GM12864 (cell line): ENCODE measurements around the gene MANSC4.

Experiments used
- DNase-seq: peaks from one replicate; pipeline ENCODE4 v3.0.0-alpha.2; 2011; ENCODE audit warnings: low read depth
- H3K4me3 ChIP-seq: 2 replicates; pipeline ENCODE4 v1.5.1; 2011; ENCODE audit warnings: mild to moderate bottlenecking, low read depth, low read length, control low read depth
- CTCF ChIP-seq: IDR thresholded peaks from 2 replicates; pipeline ENCODE4 v1.5.1; 2011; ENCODE audit warnings: low read depth, mild to moderate bottlenecking, moderate library complexity, low read length, control low read depth, inconsistent platforms; ENCODE audit errors: missing control alignments

The MANSC4 gene

DNA sequence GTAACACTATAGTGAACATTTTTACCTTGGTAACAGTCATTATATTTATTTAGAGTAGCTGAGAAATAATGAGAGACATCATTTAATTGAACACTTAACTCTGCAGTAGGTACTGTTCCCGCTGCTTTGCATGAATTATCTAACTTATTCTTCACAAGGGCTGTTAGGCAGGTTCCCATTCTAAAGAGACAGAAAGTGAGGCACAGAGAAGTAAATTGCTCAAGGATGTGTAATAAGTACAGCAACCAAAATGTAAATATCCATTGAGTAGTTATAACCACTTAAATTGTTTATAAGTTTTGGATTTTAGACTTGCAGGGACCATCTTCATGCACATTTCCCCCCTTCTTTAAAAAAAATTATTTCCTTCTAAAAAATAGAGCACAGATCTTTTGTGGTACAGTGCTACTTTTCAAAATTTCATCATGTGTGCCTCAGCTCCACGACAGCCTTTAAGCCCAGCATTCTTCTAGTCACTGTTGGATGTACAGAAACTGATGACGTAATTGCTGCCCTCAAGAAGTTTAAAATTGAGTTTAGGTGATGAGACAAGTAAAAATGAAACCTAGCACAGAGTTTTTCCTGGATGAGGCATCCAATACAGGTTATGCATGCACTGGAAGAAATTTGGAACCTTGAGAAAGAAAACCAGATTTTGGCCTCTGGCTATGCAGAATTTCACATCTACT is 6.0 kb upstream of the MANSC4 start:
- DNase-seq = no peak
- TF ChIP-seq CTCF = no peak
- no peak overlapping the region for H3K4me3 ChIP-seq

GRCh38 chr12:27782481-27782880 is 2.4 kb upstream of the MANSC4 start:
- no peak overlapping the region for H3K4me3 ChIP-seq
- no peak for DNase-seq
- TF ChIP-seq CTCF = no peak

DNA sequence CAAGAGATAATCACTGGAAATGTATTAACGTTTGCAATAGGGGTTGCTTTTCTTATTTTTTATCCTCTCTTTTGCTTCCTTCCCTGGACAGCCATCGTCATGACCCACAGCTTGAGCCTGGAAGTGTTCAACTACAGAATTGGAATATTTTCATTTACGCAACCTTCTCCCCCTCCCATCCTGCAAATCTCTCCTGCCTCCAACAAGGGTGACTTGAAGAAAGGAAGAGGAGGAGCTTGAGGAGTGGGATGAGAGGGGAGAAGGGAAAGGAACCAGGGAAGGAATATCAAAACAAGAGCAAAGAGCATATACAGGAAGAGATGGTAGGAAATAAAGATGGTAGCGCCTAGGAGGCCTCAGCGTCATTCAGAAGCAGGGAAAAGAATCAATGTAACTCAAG is 1.6 kb upstream of the MANSC4 start:
- DNase-seq = no peak
- no peak for TF ChIP-seq CTCF
- peak overlapping the region; percentile 16; the same call in 1 of the 2 replicates for H3K4me3 ChIP-seq

DNA sequence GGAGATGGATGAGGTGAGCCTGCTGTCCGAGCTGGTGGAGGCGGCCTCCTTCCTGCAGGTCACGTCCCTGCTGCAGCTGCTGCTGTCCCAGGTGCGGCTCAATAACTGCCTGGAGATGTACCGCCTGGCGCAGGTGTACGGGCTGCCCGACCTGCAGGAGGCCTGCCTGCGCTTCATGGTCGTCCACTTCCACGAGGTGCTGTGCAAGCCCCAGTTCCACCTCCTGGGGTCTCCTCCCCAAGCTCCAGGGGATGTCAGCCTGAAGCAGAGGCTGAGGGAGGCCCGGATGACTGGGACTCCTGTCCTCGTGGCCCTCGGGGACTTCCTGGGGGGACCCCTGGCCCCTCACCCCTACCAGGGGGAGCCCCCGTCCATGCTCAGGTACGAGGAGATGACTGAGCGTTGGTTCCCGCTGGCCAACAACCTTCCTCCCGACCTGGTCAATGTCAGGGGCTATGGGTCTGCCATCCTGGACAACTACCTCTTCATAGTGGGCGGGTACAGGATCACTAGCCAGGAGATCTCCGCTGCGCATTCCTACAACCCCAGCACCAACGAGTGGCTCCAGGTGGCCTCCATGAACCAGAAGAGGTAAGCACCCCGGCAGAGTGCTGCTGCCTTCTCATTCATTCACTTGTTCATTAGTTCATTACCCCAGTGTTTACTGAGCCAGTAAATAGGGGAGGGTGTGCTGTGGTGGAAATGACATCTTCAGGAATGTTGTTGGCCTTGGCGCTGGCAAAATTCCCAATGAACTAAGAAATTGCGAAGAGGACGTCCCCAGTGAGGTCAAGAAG is 774 bp upstream of the MANSC4 start:
- no peak for TF ChIP-seq CTCF
- H3K4me3 ChIP-seq = peak overlapping the region; percentile 73
- DNase-seq = no peak

DNA sequence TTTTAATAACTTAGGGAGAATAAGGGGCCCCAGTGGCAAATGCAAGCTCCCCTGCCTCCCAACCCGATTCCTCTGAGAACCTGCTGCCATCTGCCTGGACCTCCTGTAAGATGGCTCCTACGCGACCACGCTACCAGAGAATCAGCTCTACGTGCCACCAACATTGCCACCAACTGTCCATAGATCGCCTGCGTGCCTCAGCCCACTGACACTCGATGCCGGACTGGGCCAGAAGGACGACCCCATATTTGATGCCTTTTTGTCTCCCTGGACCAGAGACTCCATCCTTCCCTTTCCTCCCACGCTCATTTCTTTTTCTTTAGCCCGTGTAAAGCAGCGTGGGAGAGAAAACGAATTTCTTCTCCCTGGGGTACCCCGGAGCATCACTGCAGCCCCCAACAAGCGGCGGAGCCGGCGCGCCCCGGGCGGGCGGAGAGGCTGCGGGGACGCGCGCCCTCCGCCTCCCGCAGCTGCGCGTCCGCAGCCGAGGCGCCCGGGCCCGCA is 568 bp downstream of the MANSC4 start:
- TF ChIP-seq CTCF = no peak
- DNase-seq = no peak
- peak overlapping the region; percentile 73 for H3K4me3 ChIP-seq

DNA sequence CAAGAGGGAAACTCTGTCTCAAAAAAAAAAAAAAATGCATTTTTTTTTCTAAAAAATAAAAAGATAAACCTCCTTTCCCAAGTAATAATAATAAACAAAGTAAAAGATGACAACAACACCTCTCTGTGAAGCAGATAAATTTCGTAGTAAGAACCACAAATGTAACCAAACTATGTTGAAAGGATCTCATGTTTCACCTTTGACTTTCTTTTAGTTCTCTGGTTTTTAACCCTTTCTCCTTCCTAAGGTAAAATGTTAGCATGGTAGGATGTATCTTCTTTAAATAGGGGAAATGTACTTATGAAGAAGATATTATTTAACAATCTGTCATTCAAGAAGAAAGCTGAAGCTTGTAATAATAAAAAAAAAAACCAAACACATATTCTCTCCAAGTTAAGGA is 1.8 kb downstream of the MANSC4 start:
- no peak overlapping the region for H3K4me3 ChIP-seq
- no peak for TF ChIP-seq CTCF
- DNase-seq = no peak

DNA sequence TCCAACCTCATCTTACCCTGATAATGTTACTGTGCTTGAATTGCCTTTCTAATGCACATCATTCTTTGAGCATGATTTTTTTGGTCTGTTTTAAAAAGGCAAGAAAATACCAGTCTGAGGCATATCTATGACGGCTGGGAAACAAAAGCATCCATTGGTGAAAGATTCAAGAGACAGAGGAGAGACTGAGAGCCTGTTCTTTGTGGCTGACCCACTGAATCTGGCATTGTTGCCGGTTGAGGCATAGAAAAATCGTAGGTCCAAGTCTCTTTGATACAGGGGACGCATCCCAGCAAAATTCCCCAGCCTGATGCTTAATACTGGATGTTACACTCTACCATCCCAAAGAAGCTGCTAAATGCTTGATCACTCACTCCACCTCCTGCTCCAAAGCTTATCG is 2.9 kb downstream of the MANSC4 start:
- TF ChIP-seq CTCF = no peak
- no peak overlapping the region for H3K4me3 ChIP-seq
- DNase-seq = no peak
